PC-9 (cell line): ENCODE results near the gene CIAO2A.

ENCODE experiments used
- CTCF ChIP-seq: fragments of 200-600 bp; sonication (generic); conservative IDR thresholded peaks from 2 replicates; pipeline ENCODE4 v1.6.1; 2017; ENCODE audit warnings: mixed run types, antibody characterized with exemption, mild to moderate bottlenecking, moderate library complexity
- EZH2 ChIP-seq: fragments of 200-600 bp; sonication (generic); IDR thresholded peaks from 2 replicates; pipeline ENCODE4 v1.8.0; 2017; ENCODE audit warnings: antibody characterized with exemption, low read depth

GRCh38 chr15:64026591-64026990 is 67.0 kb downstream of the CIAO2A start:
- TF ChIP-seq CTCF (no peak), EZH2 (no peak)
